ENCODE measurements around the gene PRKN. TPM values are rescaled to one million over a fixed set of nuclear protein-coding genes. Genes with fewer than 3 reads are reported as not detected.

The PRKN gene
- total RNA-seq, 2 donors from 2014 or later = 15.7 to 19.3 TPM

DNA sequence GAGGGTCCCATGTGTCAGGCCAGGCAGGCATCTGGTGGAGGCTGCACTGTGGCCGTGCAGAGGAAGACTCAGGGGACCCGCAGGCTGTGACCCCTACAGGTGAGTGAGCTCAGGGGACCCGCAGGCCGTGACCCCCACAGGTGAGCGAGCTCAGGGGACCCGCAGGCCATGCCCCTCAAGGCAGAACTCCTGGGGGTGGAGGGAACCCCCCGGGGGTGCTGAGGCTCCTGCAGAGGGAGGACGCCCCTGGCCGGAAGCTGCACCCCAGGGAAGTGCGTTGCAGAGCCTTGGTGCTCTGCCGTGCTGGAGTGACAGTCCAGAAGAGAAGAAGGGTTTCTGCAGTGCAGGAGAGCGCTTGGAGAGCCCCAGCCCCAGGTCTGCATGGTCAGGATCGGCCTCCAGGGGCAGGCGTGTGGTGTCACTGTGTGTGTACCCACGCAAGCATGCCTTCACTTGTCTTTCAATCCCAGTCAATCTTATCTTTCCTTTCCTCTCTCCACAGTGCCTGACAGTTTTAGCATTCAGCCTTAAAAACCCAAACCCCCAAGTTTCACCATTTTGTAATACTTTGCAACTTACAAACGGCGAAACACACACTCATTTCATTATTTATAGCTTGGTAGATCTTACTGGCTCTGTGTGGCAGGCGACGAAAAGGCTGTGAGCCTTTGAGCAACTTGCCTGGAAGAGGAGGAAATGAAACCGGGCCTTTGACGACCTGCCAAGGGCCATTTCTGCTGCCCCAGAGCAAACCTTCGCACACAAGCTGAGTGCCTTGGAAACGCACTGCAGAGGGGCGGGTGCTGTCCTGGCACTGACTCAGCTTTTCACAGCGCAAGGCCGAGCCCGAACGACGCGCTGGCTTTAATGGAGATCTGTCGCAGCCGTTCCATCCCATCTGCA, 1352.3 kb downstream of the PRKN start:
- H3K4me1 ChIP-seq = peaks cover 0 to 13% of the 10 kb centered on the region in 2 donors
- TF ChIP-seq, protein P1, sequence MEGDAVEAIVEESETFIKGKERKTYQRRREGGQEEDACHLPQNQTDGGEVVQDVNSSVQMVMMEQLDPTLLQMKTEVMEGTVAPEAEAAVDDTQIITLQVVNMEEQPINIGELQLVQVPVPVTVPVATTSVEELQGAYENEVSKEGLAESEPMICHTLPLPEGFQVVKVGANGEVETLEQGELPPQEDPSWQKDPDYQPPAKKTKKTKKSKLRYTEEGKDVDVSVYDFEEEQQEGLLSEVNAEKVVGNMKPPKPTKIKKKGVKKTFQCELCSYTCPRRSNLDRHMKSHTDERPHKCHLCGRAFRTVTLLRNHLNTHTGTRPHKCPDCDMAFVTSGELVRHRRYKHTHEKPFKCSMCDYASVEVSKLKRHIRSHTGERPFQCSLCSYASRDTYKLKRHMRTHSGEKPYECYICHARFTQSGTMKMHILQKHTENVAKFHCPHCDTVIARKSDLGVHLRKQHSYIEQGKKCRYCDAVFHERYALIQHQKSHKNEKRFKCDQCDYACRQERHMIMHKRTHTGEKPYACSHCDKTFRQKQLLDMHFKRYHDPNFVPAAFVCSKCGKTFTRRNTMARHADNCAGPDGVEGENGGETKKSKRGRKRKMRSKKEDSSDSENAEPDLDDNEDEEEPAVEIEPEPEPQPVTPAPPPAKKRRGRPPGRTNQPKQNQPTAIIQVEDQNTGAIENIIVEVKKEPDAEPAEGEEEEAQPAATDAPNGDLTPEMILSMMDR (IDR thresholded peaks at IDR 0.05) = peak in 1 of 2 donors; percentile 22
- no peaks in the 10 kb centered on the region for H3K36me3 ChIP-seq
- H3K27me3 ChIP-seq = no peaks in the 10 kb centered on the region
- no peak overlapping the region for H3K27ac ChIP-seq
- peak overlapping the region in 1 of 2 donors; percentile 5 for H3K4me3 ChIP-seq
- peak; percentile 78 for DNase-seq (ENCODE audit: low spot score)
- H3K9me3 ChIP-seq = no peaks in the 10 kb centered on the region

DNA sequence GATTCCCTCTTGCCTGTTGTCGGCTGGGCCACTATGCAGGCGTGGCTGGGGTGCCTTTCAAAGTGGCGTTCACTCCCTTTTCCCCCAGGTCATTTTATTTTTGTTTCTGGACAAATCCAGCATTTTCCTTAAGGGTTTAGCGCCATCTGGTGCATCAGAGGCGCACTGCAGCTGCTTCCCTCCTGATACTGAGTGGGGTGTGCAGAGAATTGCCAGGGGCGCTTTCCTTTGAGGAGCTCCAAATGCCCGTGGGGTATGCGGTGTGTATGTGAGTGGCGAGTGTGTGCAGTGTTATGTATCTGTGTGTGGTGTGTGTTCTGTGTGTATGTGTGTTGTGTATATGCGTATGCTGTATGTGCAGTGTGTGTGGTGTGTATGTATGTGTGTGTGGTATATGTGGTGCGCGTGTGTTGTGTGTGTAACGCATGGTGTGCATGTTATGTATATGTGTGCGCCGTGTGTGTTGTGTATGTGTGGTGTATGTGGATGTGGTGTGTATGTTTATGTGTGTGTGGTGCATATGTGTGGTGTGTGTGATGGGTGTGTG, 1353.6 kb downstream of the PRKN start:
- Histone ChIP-seq H3K4me1 (peaks cover 0 to 13% of the 10 kb centered on the region in 2 donors), H3K36me3 (no peaks in the 10 kb centered on the region), H3K9me3 (no peaks in the 10 kb centered on the region), H3K4me3 (no peak overlapping the region), H3K27me3 (no peaks in the 10 kb centered on the region), H3K27ac (no peak overlapping the region)
- peak; percentile 80 for DNase-seq (ENCODE audit: low spot score)
- TF ChIP-seq, protein P1 (IDR thresholded peaks at IDR 0.05) = peak; percentile 96 to 99

DNA sequence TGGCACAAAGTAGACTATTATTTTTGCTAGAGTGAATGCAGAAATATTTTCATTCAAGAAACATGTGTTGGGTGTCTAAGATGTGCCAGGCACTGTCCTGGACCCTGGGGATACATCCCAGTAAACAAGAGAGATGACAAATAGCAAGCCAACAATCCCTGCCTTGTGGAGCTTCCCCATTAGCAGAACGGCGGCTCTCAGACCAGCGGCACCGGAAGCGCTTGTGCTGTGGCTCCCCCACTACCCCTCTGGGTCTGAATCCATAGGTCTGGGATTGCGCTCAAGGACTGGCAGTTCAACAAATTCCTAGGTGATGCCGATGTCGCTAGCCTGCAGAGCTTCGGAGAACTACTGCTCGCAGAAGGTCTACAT, 1355.2 kb downstream of the PRKN start:
- H3K27me3 ChIP-seq = no peaks in the 10 kb centered on the region
- H3K9me3 ChIP-seq = no peaks in the 10 kb centered on the region
- H3K4me3 ChIP-seq = no peak overlapping the region
- TF ChIP-seq, protein P1 (IDR thresholded peaks at IDR 0.05) = no peak
- DNase-seq (ENCODE audit: low spot score) = peak; percentile 23
- H3K27ac ChIP-seq = no peak overlapping the region
- peaks cover 0 to 13% of the 10 kb centered on the region in 2 donors for H3K4me1 ChIP-seq
- H3K36me3 ChIP-seq = no peaks in the 10 kb centered on the region

GRCh38 chr6:161370880-161371279, 1356.7 kb downstream of the PRKN start:
- no peaks in the 10 kb centered on the region for H3K9me3 ChIP-seq
- H3K36me3 ChIP-seq = no peaks in the 10 kb centered on the region
- no peaks in the 10 kb centered on the region for H3K27me3 ChIP-seq
- H3K4me3 ChIP-seq = no peak overlapping the region
- TF ChIP-seq, protein P1 (IDR thresholded peaks at IDR 0.05) = peak; percentile 91
- H3K4me1 ChIP-seq = peaks cover 0 to 13% of the 10 kb centered on the region in 2 donors
- H3K27ac ChIP-seq = no peak overlapping the region
- DNase-seq (ENCODE audit: low spot score) = peak; percentile 65

- DNase-seq (ENCODE audit: low spot score) = peak; percentile 73
- no peak overlapping the region for H3K27ac ChIP-seq
- H3K4me1 ChIP-seq = peaks cover 0 to 10% of the 10 kb centered on the region in 2 donors
- H3K36me3 ChIP-seq = no peaks in the 10 kb centered on the region
- TF ChIP-seq, protein P1 (IDR thresholded peaks at IDR 0.05) = no peak
- no peak overlapping the region for H3K4me3 ChIP-seq
- no peaks in the 10 kb centered on the region for H3K9me3 ChIP-seq
- no peaks in the 10 kb centered on the region for H3K27me3 ChIP-seq
Observed at GRCh38 chr6:161369339-161369738, 1358.2 kb downstream of the PRKN start.
